BJ (cell line): ENCODE data around the gene EPB41L5. TPM values are rescaled to one million over a fixed set of nuclear protein-coding genes. Genes with fewer than 3 reads are reported as not detected.

ENCODE experiments used
- CTCF ChIA-PET: fragments of 350-600 bp; formaldehyde crosslinking; extraction: SDS; loops from one replicate; lab custom pipeline; 2021; ENCODE audit warnings: antibody characterized with exemption, inconsistent platforms; lab: Yijun Ruan, JAX
- POLR2A ChIA-PET: fragments of 300-600 bp; sonication (Branson Sonifier 250); formaldehyde crosslinking; extraction: SDS; loops from one replicate; lab custom pipeline; 2021; ENCODE audit warnings: antibody characterized with exemption; lab: Charles Lee
- DNase-seq: peaks from one replicate; pipeline ENCODE4 v3.0.0-alpha.2; 2011; ENCODE audit warnings: low read depth
- H3K27me3 ChIP-seq: 2 replicates; pipeline ENCODE4 v1.6.0; 2011; ENCODE audit warnings: low read length; ENCODE audit not compliant: control insufficient read depth, insufficient read depth
- H3K36me3 ChIP-seq: 2 replicates; pipeline ENCODE4 v1.5.1; 2011; ENCODE audit warnings: low read length; ENCODE audit not compliant: control insufficient read depth, insufficient read depth
- H3K4me3 ChIP-seq: 2 replicates; pipeline ENCODE4 v1.5.1; 2011; ENCODE audit warnings: low read depth, mild to moderate bottlenecking, control low read depth, low read length
- CTCF ChIP-seq: IDR thresholded peaks from 2 replicates; pipeline ENCODE4 v1.5.1; 2011; ENCODE audit warnings: low read depth, mild to moderate bottlenecking, control low read depth, inconsistent platforms, low read length, moderate library complexity; ENCODE audit not compliant: insufficient read depth
- polyA plus RNA-seq: library from polyadenylated mRNA; depleted of rRNA; stranded (reverse); fragments of >200 nt; gene quantifications from 2 replicates; pipeline ENCODE4 v1.2.3, GENCODE V29; 2011

The EPB41L5 gene
- polyA plus RNA-seq, 1 experiment = 4.4 TPM

- H3K27me3 ChIP-seq = no peaks in the 10 kb centered on the region
- CTCF ChIA-PET = interaction anchor here (0.6 to 3.4 kb wide), 5 partner anchors 9 to 1723 kb away, joined by 3 to 20 read pairs (median 4); no protein-coding TSS in a partner anchor
- H3K36me3 ChIP-seq = no peaks in the 10 kb centered on the region
- no peak for DNase-seq
- TF ChIP-seq CTCF = no peak
- no peak overlapping the region for H3K4me3 ChIP-seq
- POLR2A ChIA-PET = no interaction called here
Measured at GRCh38 chr2:120108749-120109148, 95.9 kb downstream of the EPB41L5 start.

GRCh38 chr2:120109186-120110061 is 96.5 kb downstream of the EPB41L5 start:
- no peak for DNase-seq
- TF ChIP-seq CTCF = no peak
- H3K27me3 ChIP-seq = no peaks in the 10 kb centered on the region
- ChIA-PET CTCF (interaction anchor here (0.6 to 3.4 kb wide), 6 partner anchors 8 to 1722 kb away, joined by 3 to 20 read pairs (median 4); no protein-coding TSS in a partner anchor), POLR2A (no interaction called here)
- no peaks in the 10 kb centered on the region for H3K36me3 ChIP-seq
- H3K4me3 ChIP-seq = no peak overlapping the region

GRCh38 chr2:120110062-120110362 is 97.1 kb downstream of the EPB41L5 start:
- no peak for TF ChIP-seq CTCF
- ChIA-PET CTCF (interaction anchor here (1.4 to 3.4 kb wide), 2 partner anchors 8 to 66 kb away, joined by 4 to 20 read pairs; no protein-coding TSS in a partner anchor), POLR2A (no interaction called here)

GRCh38 chr2:120110507-120110906 is 97.6 kb downstream of the EPB41L5 start:
- ChIA-PET POLR2A (no interaction called here), CTCF (interaction anchor here (3.4 kb wide), 1 partner anchor 65 kb away, joined by 20 read pairs; no protein-coding TSS in a partner anchor)
- no peak for TF ChIP-seq CTCF

More at GRCh38 chr2:120110062-120110362, 97.1 kb downstream of the EPB41L5 start:
- Histone ChIP-seq H3K36me3 (no peaks in the 10 kb centered on the region), H3K4me3 (no peak overlapping the region), H3K27me3 (no peaks in the 10 kb centered on the region)
- no peak for DNase-seq

GRCh38 chr2:120111193-120111592 is 98.3 kb downstream of the EPB41L5 start:
- H3K4me3 ChIP-seq = no peak overlapping the region
- no peaks in the 10 kb centered on the region for H3K27me3 ChIP-seq
- CTCF ChIA-PET = no interaction called here
- POLR2A ChIA-PET = no interaction called here
- TF ChIP-seq CTCF = no peak
- H3K36me3 ChIP-seq = no peaks in the 10 kb centered on the region
- no peak for DNase-seq

More at GRCh38 chr2:120110507-120110906, 97.6 kb downstream of the EPB41L5 start:
- Histone ChIP-seq H3K36me3 (no peaks in the 10 kb centered on the region), H3K4me3 (no peak overlapping the region), H3K27me3 (no peaks in the 10 kb centered on the region)
- no peak for DNase-seq
